GM23338 (cell line): ENCODE results near the gene TOP2A. TPM values are rescaled to one million over a fixed set of nuclear protein-coding genes. Genes with fewer than 3 reads are reported as not detected.

Experiments
- ATAC-seq: fragments of 200-7000 bp; cut with Tn5 transposase; 3 replicates; pipeline ENCODE4 v1.9.1; 2020
- DNase-seq: peaks from one replicate; pipeline ENCODE4 v3.0.0-alpha.2; 2015; ENCODE audit warnings: low spot score
- H2AFZ ChIP-seq: fragments of 200-600 bp; sonication (generic); 2 replicates; pipeline ENCODE4 v1.8.0; 2016; ENCODE audit warnings: antibody characterized with exemption, mild to moderate bottlenecking, moderate library complexity
- H3F3A ChIP-seq: fragments of 200-600 bp; sonication (generic); replicated peaks from 2 replicates; pipeline ENCODE4 v1.8.0; 2017; ENCODE audit warnings: antibody characterized with exemption, mixed run types, low read depth
- H3K27ac ChIP-seq: fragments of 200-600 bp; sonication (generic); 2 replicates; pipeline ENCODE4 v1.6.1; 2016; ENCODE audit warnings: low read depth
- H3K27me3 ChIP-seq: fragments of 200-600 bp; sonication (generic); 2 replicates; pipeline ENCODE4 v1.8.0; 2016; ENCODE audit warnings: mild to moderate bottlenecking, mixed run types, moderate library complexity; ENCODE audit not compliant: insufficient read depth
- H3K36me3 ChIP-seq: fragments of 200-600 bp; sonication (generic); 2 replicates; pipeline ENCODE4 v1.8.0; 2016; ENCODE audit warnings: mild to moderate bottlenecking; ENCODE audit not compliant: insufficient read depth
- H3K4me1 ChIP-seq: fragments of 200-600 bp; sonication (generic); 2 replicates; pipeline ENCODE4 v1.8.0; 2016; ENCODE audit warnings: mild to moderate bottlenecking, moderate library complexity; ENCODE audit not compliant: insufficient read depth
- H3K4me2 ChIP-seq: fragments of 200-600 bp; sonication (generic); 2 replicates; pipeline ENCODE4 v1.7.1; 2017; ENCODE audit warnings: mixed run types
- H3K4me3 ChIP-seq: fragments of 200-600 bp; sonication (generic); 2 replicates; pipeline ENCODE4 v1.6.1; 2016; ENCODE audit warnings: mixed run types
- H3K79me2 ChIP-seq: fragments of 200-600 bp; sonication (generic); replicated peaks from 2 replicates; pipeline ENCODE4 v1.8.0; 2017; ENCODE audit warnings: mild to moderate bottlenecking; ENCODE audit not compliant: insufficient read depth
- H3K9me2 ChIP-seq: fragments of 200-600 bp; sonication (generic); 2 replicates; pipeline ENCODE4 v1.8.0; 2017; ENCODE audit not compliant: insufficient read depth
- H4K20me1 ChIP-seq: fragments of 200-600 bp; sonication (generic); replicated peaks from 2 replicates; pipeline ENCODE4 v1.8.0; 2017; ENCODE audit warnings: mild to moderate bottlenecking; ENCODE audit not compliant: insufficient read depth
- H3K27ac Mint-ChIP-seq: 2 replicates; pipeline ENCODE4 v1.8.0; 2020; ENCODE audit warnings: inconsistent platforms, mild to moderate bottlenecking, moderate library complexity, mixed read lengths
- H3K27me3 Mint-ChIP-seq: 3 replicates; pipeline ENCODE4 v1.8.0; 2022; ENCODE audit warnings: low read depth, mild to moderate bottlenecking, moderate library complexity, mixed read lengths, inconsistent platforms; ENCODE audit not compliant: insufficient read depth, poor library complexity
- H3K36me3 Mint-ChIP-seq: 3 replicates; pipeline ENCODE4 v1.8.0; 2021; ENCODE audit warnings: low read depth, mild to moderate bottlenecking, inconsistent platforms, moderate library complexity, mixed read lengths
- H3K4me1 Mint-ChIP-seq: 3 replicates; pipeline ENCODE4 v1.8.0; 2020; ENCODE audit warnings: mild to moderate bottlenecking, inconsistent platforms, mixed read lengths
- H3K4me3 Mint-ChIP-seq: 3 replicates; pipeline ENCODE4 v1.8.0; 2021; ENCODE audit warnings: moderate library complexity, mild to moderate bottlenecking, inconsistent platforms, mixed read lengths
- H3K9me3 Mint-ChIP-seq: 3 replicates; pipeline ENCODE4 v1.8.0; 2020; ENCODE audit warnings: moderate library complexity, mild to moderate bottlenecking, inconsistent platforms, mixed read lengths
- CREB1 ChIP-seq: fragments of 250-450 bp; sonication (Bioruptor Pico); IDR thresholded peaks from 2 replicates; pipeline ENCODE4 v1.5.0; 2020; ENCODE audit warnings: low read depth, mild to moderate bottlenecking, moderate library complexity
- JUNB ChIP-seq: IDR thresholded peaks from one replicate; pipeline ENCODE4 v1.6.1; 2016; ENCODE audit warnings: antibody characterized with exemption; ENCODE audit not compliant: unreplicated experiment
- ZNF114 ChIP-seq: fragments of 250-450 bp; sonication (Bioruptor Pico); IDR thresholded peaks from 2 replicates; pipeline ENCODE4 v1.5.0; 2020; ENCODE audit warnings: mild to moderate bottlenecking, moderate library complexity
- polyA plus RNA-seq: library from polyadenylated mRNA; unstranded; fragments of >200 nt; fragmentation: Nextera tagmentation; extraction: Ambion mirVana; gene quantifications from 2 replicates; pipeline ENCODE4 v1.2.1, GENCODE V29; 2016
- total RNA-seq: library from RNA; depleted of rRNA; stranded (reverse); fragments of >200 nt; shearing (Covaris generic); gene quantifications from 2 replicates; pipeline ENCODE4 v1.2.3, GENCODE V29; 2014
- TF ChIP-seq, protein P1 (sequence below): fragments of 250-450 bp; sonication (Bioruptor Pico); IDR thresholded peaks from 2 replicates; pipeline ENCODE4 v1.5.0; 2020; ENCODE audit warnings: mild to moderate bottlenecking, moderate library complexity
- TF ChIP-seq, protein P2 (sequence below): IDR thresholded peaks from one replicate; pipeline ENCODE4 v1.6.1; 2018; ENCODE audit warnings: antibody characterized with exemption; ENCODE audit not compliant: unreplicated experiment

TOP2A gene
- total and polyA plus RNA-seq, 2 experiments from 2014 or later = 263 to 442 TPM

DNA sequence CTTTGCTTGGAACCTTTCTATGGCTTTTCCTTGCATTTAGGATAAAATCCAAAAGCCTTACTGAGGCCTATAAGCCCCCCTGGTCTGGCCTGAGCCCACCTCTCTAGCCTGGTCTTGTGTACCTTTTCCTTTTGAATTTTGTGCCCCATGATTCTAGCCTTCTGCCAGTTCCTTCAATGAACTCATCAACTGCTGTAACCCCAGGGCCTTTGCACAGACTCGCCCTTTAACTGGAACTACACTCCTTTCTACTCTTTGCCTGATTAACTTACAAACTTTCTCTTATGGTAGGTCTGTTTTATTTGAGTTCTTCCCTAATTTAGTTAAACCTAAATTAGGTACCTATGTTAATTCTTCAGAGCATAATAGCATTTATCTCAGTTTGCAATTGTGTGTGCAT, 77.4 kb downstream of the TOP2A start (continued):
- TF ChIP-seq, protein P1, sequence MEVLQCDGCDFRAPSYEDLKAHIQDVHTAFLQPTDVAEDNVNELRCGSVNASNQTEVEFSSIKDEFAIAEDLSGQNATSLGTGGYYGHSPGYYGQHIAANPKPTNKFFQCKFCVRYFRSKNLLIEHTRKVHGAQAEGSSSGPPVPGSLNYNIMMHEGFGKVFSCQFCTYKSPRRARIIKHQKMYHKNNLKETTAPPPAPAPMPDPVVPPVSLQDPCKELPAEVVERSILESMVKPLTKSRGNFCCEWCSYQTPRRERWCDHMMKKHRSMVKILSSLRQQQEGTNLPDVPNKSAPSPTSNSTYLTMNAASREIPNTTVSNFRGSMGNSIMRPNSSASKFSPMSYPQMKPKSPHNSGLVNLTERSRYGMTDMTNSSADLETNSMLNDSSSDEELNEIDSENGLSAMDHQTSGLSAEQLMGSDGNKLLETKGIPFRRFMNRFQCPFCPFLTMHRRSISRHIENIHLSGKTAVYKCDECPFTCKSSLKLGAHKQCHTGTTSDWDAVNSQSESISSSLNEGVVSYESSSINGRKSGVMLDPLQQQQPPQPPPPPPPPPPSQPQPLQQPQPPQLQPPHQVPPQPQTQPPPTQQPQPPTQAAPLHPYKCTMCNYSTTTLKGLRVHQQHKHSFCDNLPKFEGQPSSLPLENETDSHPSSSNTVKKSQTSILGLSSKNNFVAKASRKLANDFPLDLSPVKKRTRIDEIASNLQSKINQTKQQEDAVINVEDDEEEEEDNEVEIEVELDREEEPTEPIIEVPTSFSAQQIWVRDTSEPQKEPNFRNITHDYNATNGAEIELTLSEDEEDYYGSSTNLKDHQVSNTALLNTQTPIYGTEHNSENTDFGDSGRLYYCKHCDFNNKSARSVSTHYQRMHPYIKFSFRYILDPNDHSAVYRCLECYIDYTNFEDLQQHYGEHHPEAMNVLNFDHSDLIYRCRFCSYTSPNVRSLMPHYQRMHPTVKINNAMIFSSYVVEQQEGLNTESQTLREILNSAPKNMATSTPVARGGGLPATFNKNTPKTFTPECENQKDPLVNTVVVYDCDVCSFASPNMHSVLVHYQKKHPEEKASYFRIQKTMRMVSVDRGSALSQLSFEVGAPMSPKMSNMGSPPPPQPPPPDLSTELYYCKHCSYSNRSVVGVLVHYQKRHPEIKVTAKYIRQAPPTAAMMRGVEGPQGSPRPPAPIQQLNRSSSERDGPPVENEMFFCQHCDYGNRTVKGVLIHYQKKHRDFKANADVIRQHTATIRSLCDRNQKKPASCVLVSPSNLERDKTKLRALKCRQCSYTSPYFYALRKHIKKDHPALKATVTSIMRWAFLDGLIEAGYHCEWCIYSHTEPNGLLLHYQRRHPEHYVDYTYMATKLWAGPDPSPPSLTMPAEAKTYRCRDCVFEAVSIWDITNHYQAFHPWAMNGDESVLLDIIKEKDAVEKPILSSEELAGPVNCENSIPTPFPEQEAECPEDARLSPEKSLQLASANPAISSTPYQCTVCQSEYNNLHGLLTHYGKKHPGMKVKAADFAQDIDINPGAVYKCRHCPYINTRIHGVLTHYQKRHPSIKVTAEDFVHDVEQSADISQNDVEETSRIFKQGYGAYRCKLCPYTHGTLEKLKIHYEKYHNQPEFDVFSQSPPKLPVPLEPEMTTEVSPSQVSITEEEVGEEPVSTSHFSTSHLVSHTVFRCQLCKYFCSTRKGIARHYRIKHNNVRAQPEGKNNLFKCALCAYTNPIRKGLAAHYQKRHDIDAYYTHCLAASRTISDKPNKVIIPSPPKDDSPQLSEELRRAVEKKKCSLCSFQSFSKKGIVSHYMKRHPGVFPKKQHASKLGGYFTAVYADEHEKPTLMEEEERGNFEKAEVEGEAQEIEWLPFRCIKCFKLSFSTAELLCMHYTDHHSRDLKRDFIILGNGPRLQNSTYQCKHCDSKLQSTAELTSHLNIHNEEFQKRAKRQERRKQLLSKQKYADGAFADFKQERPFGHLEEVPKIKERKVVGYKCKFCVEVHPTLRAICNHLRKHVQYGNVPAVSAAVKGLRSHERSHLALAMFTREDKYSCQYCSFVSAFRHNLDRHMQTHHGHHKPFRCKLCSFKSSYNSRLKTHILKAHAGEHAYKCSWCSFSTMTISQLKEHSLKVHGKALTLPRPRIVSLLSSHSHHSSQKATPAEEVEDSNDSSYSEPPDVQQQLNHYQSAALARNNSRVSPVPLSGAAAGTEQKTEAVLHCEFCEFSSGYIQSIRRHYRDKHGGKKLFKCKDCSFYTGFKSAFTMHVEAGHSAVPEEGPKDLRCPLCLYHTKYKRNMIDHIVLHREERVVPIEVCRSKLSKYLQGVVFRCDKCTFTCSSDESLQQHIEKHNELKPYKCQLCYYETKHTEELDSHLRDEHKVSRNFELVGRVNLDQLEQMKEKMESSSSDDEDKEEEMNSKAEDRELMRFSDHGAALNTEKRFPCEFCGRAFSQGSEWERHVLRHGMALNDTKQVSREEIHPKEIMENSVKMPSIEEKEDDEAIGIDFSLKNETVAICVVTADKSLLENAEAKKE (CRISPR knock-in tag) = no peak
- no peak for TF ChIP-seq CREB1 (CRISPR knock-in tag)
- no peak for TF ChIP-seq ZNF114 (CRISPR knock-in tag)
- TF ChIP-seq JUNB = no peak

DNA sequence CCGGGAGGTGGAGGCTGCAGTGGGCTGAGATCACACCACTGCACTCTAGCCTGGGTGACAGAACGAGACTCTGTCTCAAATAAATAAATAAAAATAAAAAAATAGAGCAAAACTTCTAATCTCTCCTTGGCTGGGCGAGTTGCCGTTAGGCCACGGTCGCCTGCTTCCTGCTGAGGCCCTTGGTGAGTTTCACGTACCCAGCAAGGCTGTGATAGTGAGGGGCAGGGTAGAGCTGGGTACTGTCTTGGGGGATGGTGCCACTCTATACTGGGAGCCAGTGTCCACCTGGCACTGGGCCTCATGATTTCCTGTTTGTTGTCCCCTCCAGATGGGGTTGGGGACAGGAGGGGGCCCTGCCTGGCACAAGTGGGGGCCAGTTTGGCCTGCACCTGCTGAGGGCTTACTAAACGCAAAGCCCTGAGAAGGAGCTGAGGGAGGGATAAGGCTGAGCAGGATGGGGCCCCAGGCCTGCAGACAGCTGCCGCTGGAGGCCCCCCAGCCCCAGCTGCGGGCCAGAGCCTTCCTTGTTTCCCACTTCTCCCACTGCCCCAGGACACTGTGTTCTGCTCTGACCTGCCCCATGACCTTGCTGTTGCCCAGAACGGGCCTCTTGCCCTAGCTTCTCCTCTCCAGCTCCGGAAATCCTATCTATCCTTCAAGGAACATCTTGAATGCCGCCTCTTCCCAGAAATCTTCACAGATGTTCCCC, 78.6 kb downstream of the TOP2A start:
- H3K4me3 ChIP-seq = no peak overlapping the region
- no peak overlapping the region for H3K27ac ChIP-seq
- H4K20me1 ChIP-seq = peaks cover 32% of the 10 kb centered on the region
- ATAC-seq = no peak
- Mint-ChIP-seq H3K27me3 (peaks cover 49% of the 10 kb centered on the region), H3K27ac (no peak overlapping the region), H3K4me1 (peaks cover 36% of the 10 kb centered on the region), H3K36me3 (no peaks in the 10 kb centered on the region; the same call in 2 of the 3 replicates), H3K9me3 (no peaks in the 10 kb centered on the region), H3K4me3 (no peak overlapping the region; the same call in 2 of the 3 replicates)
- peaks cover 40% of the 10 kb centered on the region for H3K27me3 ChIP-seq
- peaks cover 17% of the 10 kb centered on the region; the same call in 1 of the 2 replicates for H3F3A ChIP-seq
- H2AFZ ChIP-seq = no peak overlapping the region
- no peak for DNase-seq
- peaks cover 24% of the 10 kb centered on the region for H3K4me1 ChIP-seq
- H3K4me2 ChIP-seq = no peak overlapping the region
- 0 out of 2 replicates have a peak, but pooled peaks cover 9% of the 10 kb centered on the region for H3K79me2 ChIP-seq
- no peaks in the 10 kb centered on the region; the same call in 1 of the 2 replicates for H3K36me3 ChIP-seq
- no peaks in the 10 kb centered on the region for H3K9me2 ChIP-seq
- no peak for TF ChIP-seq CREB1 (CRISPR knock-in tag)
- TF ChIP-seq, protein P2, sequence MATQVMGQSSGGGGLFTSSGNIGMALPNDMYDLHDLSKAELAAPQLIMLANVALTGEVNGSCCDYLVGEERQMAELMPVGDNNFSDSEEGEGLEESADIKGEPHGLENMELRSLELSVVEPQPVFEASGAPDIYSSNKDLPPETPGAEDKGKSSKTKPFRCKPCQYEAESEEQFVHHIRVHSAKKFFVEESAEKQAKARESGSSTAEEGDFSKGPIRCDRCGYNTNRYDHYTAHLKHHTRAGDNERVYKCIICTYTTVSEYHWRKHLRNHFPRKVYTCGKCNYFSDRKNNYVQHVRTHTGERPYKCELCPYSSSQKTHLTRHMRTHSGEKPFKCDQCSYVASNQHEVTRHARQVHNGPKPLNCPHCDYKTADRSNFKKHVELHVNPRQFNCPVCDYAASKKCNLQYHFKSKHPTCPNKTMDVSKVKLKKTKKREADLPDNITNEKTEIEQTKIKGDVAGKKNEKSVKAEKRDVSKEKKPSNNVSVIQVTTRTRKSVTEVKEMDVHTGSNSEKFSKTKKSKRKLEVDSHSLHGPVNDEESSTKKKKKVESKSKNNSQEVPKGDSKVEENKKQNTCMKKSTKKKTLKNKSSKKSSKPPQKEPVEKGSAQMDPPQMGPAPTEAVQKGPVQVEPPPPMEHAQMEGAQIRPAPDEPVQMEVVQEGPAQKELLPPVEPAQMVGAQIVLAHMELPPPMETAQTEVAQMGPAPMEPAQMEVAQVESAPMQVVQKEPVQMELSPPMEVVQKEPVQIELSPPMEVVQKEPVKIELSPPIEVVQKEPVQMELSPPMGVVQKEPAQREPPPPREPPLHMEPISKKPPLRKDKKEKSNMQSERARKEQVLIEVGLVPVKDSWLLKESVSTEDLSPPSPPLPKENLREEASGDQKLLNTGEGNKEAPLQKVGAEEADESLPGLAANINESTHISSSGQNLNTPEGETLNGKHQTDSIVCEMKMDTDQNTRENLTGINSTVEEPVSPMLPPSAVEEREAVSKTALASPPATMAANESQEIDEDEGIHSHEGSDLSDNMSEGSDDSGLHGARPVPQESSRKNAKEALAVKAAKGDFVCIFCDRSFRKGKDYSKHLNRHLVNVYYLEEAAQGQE = no peak
